Neural cell (in vitro differentiated cells): ENCODE measurements around the gene TFRC. TPM values are rescaled to one million over a fixed set of nuclear protein-coding genes. Genes with fewer than 3 reads are reported as not detected.

Experiments
- H2AFZ ChIP-seq: fragments of 200-600, 300-800 bp; sonication (generic), shearing (Covaris generic); 2 replicates; pipeline ENCODE4 v1.6.0; 2014; ENCODE audit warnings: low read depth, mild to moderate bottlenecking, antibody characterized with exemption, low read length, moderate library complexity
- H3F3A ChIP-seq: fragments of 200-600 bp; shearing (Covaris generic); 2 replicates; pipeline ENCODE4 v1.6.1; 2016; ENCODE audit warnings: mild to moderate bottlenecking, moderate library complexity, mixed read lengths, antibody characterized with exemption, low read length; ENCODE audit not compliant: insufficient read depth, poor library complexity, severe bottlenecking
- H3K27ac ChIP-seq: fragments of 200-600, 300-800 bp; sonication (generic), shearing (Covaris generic); 2 replicates; pipeline ENCODE4 v1.5.1; 2014; ENCODE audit warnings: mild to moderate bottlenecking, low read length, moderate library complexity
- H3K27me3 ChIP-seq: fragments of 300-800, 200-600 bp; sonication (generic), shearing (Covaris generic); 2 replicates; pipeline ENCODE4 v1.6.0; 2014; ENCODE audit warnings: mild to moderate bottlenecking, low read depth, low read length, moderate library complexity; ENCODE audit not compliant: insufficient read depth
- H3K36me3 ChIP-seq: fragments of 300-800, 200-600 bp; sonication (generic), shearing (Covaris generic); 2 replicates; pipeline ENCODE4 v1.5.1; 2014; ENCODE audit warnings: mild to moderate bottlenecking, antibody characterized with exemption, low read length, moderate library complexity; ENCODE audit not compliant: insufficient read depth
- H3K4me2 ChIP-seq: fragments of 300-800, 200-600 bp; sonication (generic), shearing (Covaris generic); 2 replicates; pipeline ENCODE4 v1.6.0; 2014; ENCODE audit warnings: mild to moderate bottlenecking, low read length
- H3K4me3 ChIP-seq: fragments of 300-800, 200-600 bp; sonication (generic), shearing (Covaris generic); 2 replicates; pipeline ENCODE4 v1.5.1; 2014; ENCODE audit warnings: mild to moderate bottlenecking, low read length, moderate library complexity
- H3K79me2 ChIP-seq: fragments of 200-600 bp; shearing (Covaris generic); replicated peaks from 2 replicates; pipeline ENCODE4 v1.6.0; 2014; ENCODE audit warnings: mild to moderate bottlenecking, low read length, moderate library complexity; ENCODE audit not compliant: insufficient read depth
- H3K9ac ChIP-seq: fragments of 300-800, 200-600 bp; sonication (generic), shearing (Covaris generic); 2 replicates; pipeline ENCODE4 v1.6.1; 2016; ENCODE audit warnings: mild to moderate bottlenecking, low read length, mixed read lengths
- H3K9me2 ChIP-seq: fragments of 200-600 bp; shearing (Covaris generic); 2 replicates; pipeline ENCODE4 v1.6.1; 2016; ENCODE audit warnings: mild to moderate bottlenecking, low read length, mixed read lengths; ENCODE audit not compliant: insufficient read depth
- H3K9me3 ChIP-seq: fragments of 200-600, 300-800 bp; sonication (generic), shearing (Covaris generic); 2 replicates; pipeline ENCODE4 v1.6.1; 2016; ENCODE audit warnings: mild to moderate bottlenecking, mixed run types, low read length, moderate library complexity, mixed read lengths
- H4K20me1 ChIP-seq: fragments of 200-600 bp; shearing (Covaris generic); 2 replicates; pipeline ENCODE4 v1.6.1; 2016; ENCODE audit warnings: mild to moderate bottlenecking, mixed run types; ENCODE audit not compliant: insufficient read depth
- EP300 ChIP-seq: fragments of 450-650 bp; conservative IDR thresholded peaks from 2 replicates; pipeline ENCODE4 v1.6.1; 2014; ENCODE audit warnings: antibody characterized with exemption, mild to moderate bottlenecking, moderate library complexity; ENCODE audit not compliant: poor library complexity, severe bottlenecking
- EZH2 ChIP-seq: fragments of 200-600, 300-800 bp; shearing (Covaris generic), sonication (generic); IDR thresholded peaks from 2 replicates; pipeline ENCODE4 v1.6.1; 2014; ENCODE audit warnings: antibody characterized with exemption, low read length, borderline replicate concordance, mild to moderate bottlenecking; ENCODE audit not compliant: insufficient read depth, poor library complexity, severe bottlenecking
- POLR2AphosphoS5 ChIP-seq: IDR thresholded peaks from 2 replicates; pipeline ENCODE4 v1.6.1; 2012
- TAF1 ChIP-seq: IDR thresholded peaks from 2 replicates; pipeline ENCODE4 v1.6.1; 2012; ENCODE audit warnings: low read depth
- polyA plus RNA-seq: library from polyadenylated mRNA; depleted of rRNA; stranded (reverse); fragments of >200 nt; gene quantifications from 2 replicates; pipeline ENCODE4 v1.2.3, GENCODE V29; 2014
- TF ChIP-seq, protein P1 (sequence below): IDR thresholded peaks from 2 replicates; pipeline ENCODE4 v1.6.1; 2012; ENCODE audit warnings: borderline replicate concordance
- TF ChIP-seq, protein P2 (sequence below): fragments of 450-650 bp; IDR thresholded peaks from 2 replicates; pipeline ENCODE4 v1.5.1; 2014; ENCODE audit warnings: antibody characterized with exemption, mild to moderate bottlenecking, moderate library complexity; ENCODE audit not compliant: poor library complexity, severe bottlenecking

The TFRC gene
- polyA plus RNA-seq, 1 donor from 2014 or later, result 82.7 TPM

DNA sequence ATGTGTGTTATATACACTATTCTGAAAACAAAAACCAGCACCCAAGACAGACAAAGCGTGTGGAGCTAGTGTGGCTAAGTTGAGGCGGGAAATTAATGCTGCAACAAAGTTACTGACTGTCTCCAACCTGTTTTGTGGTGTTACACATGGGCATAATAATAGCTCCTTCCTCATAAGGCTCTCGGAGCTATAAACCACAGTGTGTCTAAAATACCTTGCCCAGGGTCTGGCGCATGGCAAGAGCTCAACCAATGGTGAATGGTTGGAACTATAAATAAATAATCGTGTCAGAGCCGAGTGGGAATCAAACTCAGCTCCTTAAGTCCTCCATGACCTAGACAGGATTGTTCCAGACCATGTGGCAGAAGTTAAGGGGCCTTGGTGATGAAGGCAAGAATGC is 35.9 kb upstream of the TFRC start:
- Histone ChIP-seq H3K27ac (no peak overlapping the region), H3K9ac (no peak overlapping the region), H3K4me2 (no peak overlapping the region), H3K79me2 (no peaks in the 10 kb centered on the region), H3F3A (no peaks in the 10 kb centered on the region), H4K20me1 (no peaks in the 10 kb centered on the region), H3K36me3 (no peaks in the 10 kb centered on the region), H3K9me2 (no peaks in the 10 kb centered on the region), H3K4me3 (no peak overlapping the region), H3K27me3 (no peaks in the 10 kb centered on the region), H2AFZ (no peak overlapping the region), H3K9me3 (no peaks in the 10 kb centered on the region)
- TF ChIP-seq, protein P1, sequence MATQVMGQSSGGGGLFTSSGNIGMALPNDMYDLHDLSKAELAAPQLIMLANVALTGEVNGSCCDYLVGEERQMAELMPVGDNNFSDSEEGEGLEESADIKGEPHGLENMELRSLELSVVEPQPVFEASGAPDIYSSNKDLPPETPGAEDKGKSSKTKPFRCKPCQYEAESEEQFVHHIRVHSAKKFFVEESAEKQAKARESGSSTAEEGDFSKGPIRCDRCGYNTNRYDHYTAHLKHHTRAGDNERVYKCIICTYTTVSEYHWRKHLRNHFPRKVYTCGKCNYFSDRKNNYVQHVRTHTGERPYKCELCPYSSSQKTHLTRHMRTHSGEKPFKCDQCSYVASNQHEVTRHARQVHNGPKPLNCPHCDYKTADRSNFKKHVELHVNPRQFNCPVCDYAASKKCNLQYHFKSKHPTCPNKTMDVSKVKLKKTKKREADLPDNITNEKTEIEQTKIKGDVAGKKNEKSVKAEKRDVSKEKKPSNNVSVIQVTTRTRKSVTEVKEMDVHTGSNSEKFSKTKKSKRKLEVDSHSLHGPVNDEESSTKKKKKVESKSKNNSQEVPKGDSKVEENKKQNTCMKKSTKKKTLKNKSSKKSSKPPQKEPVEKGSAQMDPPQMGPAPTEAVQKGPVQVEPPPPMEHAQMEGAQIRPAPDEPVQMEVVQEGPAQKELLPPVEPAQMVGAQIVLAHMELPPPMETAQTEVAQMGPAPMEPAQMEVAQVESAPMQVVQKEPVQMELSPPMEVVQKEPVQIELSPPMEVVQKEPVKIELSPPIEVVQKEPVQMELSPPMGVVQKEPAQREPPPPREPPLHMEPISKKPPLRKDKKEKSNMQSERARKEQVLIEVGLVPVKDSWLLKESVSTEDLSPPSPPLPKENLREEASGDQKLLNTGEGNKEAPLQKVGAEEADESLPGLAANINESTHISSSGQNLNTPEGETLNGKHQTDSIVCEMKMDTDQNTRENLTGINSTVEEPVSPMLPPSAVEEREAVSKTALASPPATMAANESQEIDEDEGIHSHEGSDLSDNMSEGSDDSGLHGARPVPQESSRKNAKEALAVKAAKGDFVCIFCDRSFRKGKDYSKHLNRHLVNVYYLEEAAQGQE, result no peak
- TF ChIP-seq TAF1 (no peak), POLR2AphosphoS5 (no peak), EP300 (no peak), EZH2 (no peak)
- TF ChIP-seq, protein P2, sequence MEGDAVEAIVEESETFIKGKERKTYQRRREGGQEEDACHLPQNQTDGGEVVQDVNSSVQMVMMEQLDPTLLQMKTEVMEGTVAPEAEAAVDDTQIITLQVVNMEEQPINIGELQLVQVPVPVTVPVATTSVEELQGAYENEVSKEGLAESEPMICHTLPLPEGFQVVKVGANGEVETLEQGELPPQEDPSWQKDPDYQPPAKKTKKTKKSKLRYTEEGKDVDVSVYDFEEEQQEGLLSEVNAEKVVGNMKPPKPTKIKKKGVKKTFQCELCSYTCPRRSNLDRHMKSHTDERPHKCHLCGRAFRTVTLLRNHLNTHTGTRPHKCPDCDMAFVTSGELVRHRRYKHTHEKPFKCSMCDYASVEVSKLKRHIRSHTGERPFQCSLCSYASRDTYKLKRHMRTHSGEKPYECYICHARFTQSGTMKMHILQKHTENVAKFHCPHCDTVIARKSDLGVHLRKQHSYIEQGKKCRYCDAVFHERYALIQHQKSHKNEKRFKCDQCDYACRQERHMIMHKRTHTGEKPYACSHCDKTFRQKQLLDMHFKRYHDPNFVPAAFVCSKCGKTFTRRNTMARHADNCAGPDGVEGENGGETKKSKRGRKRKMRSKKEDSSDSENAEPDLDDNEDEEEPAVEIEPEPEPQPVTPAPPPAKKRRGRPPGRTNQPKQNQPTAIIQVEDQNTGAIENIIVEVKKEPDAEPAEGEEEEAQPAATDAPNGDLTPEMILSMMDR, result no peak

DNA sequence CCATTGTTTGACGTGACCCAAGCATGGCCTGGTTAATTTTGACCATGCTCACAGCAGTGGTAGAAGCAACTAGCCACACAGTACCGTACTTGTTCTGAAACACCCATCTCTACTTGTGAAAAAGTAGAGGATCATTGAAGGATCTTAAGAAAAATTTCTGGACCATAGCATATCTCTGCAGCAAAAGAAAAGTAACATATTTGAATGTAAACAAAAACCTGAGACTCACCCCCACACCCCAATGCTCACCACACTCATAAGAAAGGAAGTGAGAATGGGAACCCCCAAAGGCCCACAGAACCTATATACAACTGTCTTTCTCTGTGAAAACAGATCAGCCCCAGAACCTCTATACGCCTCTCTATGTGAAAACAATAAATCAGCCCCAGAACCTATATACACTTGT is 33.8 kb upstream of the TFRC start:
- Histone ChIP-seq H3K36me3 (no peaks in the 10 kb centered on the region), H3K4me2 (no peak overlapping the region), H3K4me3 (no peak overlapping the region), H3F3A (no peaks in the 10 kb centered on the region), H3K9me3 (no peaks in the 10 kb centered on the region), H4K20me1 (no peaks in the 10 kb centered on the region), H2AFZ (no peak overlapping the region), H3K9ac (no peak overlapping the region), H3K79me2 (no peaks in the 10 kb centered on the region), H3K27ac (no peak overlapping the region), H3K9me2 (no peaks in the 10 kb centered on the region), H3K27me3 (no peaks in the 10 kb centered on the region)
- TF ChIP-seq POLR2AphosphoS5, result no peak
- TF ChIP-seq, protein P2, result no peak
